ENCODE results near the gene TRANK1. TPM values are rescaled to one million over a fixed set of nuclear protein-coding genes. Genes with fewer than 3 reads are reported as not detected.

The TRANK1 gene
- total RNA-seq, 1 experiment from 2014 or later, result 1.1 TPM

DNA sequence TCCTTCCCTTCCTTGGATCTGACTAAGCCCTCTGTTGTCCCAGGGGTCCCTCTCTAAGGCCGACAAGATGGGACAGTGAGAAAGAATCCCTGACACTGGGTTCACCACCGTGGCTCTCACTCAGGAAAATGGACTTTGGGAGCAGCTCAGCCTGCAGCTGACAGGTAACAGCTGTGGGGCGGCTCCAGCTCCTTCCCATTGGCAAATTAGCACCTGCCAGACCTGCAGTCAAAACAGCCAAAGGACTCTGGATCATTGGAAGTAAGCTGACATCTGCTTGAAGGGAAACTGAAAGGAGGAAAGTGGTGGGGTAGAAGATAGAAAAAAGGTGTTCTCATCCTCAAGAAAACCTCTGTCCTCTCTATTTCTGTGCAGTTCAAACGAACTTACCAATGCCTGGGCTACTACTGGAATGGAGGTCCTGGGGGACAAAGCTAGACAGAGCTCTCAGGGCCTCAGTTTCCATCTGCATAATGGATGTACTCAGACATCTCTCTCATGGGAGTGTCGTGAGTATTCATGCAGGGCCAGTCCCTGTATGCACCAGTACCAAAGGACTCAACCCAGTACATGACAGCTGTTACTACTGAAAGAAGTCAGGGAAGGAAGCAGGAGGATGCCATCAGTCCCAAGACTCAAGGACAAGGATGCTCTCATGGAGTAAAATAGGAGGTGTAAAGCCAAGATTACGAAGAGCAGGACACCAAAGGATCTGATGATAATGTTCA lies 126.9 kb downstream of the TRANK1 start:
- H3K36me3 ChIP-seq (ENCODE audit: control insufficient read depth in 1 of 2, insufficient read depth in 2 of 2, low read length in 2 of 2), result no peaks in the 10 kb centered on the region
- TF ChIP-seq, protein P1, sequence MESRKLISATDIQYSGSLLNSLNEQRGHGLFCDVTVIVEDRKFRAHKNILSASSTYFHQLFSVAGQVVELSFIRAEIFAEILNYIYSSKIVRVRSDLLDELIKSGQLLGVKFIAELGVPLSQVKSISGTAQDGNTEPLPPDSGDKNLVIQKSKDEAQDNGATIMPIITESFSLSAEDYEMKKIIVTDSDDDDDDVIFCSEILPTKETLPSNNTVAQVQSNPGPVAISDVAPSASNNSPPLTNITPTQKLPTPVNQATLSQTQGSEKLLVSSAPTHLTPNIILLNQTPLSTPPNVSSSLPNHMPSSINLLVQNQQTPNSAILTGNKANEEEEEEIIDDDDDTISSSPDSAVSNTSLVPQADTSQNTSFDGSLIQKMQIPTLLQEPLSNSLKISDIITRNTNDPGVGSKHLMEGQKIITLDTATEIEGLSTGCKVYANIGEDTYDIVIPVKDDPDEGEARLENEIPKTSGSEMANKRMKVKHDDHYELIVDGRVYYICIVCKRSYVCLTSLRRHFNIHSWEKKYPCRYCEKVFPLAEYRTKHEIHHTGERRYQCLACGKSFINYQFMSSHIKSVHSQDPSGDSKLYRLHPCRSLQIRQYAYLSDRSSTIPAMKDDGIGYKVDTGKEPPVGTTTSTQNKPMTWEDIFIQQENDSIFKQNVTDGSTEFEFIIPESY (IDR thresholded peaks at IDR 0.05; ENCODE audit: extremely low read depth, insufficient replicate concordance, low read length), result no peak
- TF ChIP-seq ZFX (IDR thresholded peaks at IDR 0.05) (no peak), SIN3A (IDR thresholded peaks at IDR 0.05; ENCODE audit: low read depth) (no peak), SP1 (IDR thresholded peaks at IDR 0.05; ENCODE audit: low read depth) (no peak), POLR2AphosphoS5 (IDR thresholded peaks at IDR 0.05; ENCODE audit: low read depth, low read length) (no peak), EZH2 (IDR thresholded peaks at IDR 0.05) (no peak), POLR2A (IDR thresholded peaks at IDR 0.05; ENCODE audit: borderline replicate concordance, extremely low read depth, insufficient read depth, insufficient read length) (no peak), EZH2phosphoT487 (IDR thresholded peaks at IDR 0.05; ENCODE audit: borderline replicate concordance) (no peak), ELF1 (IDR thresholded peaks at IDR 0.05; ENCODE audit: borderline replicate concordance, low read depth) (no peak), EGR1 (IDR thresholded peaks at IDR 0.05; ENCODE audit: low read depth) (no peak), CEBPB (IDR thresholded peaks at IDR 0.05; ENCODE audit: low read depth) (no peak), CBX3 (IDR thresholded peaks at IDR 0.05; ENCODE audit: low read depth) (no peak)
- TF ChIP-seq, protein P2, sequence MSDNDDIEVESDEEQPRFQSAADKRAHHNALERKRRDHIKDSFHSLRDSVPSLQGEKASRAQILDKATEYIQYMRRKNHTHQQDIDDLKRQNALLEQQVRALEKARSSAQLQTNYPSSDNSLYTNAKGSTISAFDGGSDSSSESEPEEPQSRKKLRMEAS (IDR thresholded peaks at IDR 0.05), result no peak
- TF ChIP-seq, protein P3, sequence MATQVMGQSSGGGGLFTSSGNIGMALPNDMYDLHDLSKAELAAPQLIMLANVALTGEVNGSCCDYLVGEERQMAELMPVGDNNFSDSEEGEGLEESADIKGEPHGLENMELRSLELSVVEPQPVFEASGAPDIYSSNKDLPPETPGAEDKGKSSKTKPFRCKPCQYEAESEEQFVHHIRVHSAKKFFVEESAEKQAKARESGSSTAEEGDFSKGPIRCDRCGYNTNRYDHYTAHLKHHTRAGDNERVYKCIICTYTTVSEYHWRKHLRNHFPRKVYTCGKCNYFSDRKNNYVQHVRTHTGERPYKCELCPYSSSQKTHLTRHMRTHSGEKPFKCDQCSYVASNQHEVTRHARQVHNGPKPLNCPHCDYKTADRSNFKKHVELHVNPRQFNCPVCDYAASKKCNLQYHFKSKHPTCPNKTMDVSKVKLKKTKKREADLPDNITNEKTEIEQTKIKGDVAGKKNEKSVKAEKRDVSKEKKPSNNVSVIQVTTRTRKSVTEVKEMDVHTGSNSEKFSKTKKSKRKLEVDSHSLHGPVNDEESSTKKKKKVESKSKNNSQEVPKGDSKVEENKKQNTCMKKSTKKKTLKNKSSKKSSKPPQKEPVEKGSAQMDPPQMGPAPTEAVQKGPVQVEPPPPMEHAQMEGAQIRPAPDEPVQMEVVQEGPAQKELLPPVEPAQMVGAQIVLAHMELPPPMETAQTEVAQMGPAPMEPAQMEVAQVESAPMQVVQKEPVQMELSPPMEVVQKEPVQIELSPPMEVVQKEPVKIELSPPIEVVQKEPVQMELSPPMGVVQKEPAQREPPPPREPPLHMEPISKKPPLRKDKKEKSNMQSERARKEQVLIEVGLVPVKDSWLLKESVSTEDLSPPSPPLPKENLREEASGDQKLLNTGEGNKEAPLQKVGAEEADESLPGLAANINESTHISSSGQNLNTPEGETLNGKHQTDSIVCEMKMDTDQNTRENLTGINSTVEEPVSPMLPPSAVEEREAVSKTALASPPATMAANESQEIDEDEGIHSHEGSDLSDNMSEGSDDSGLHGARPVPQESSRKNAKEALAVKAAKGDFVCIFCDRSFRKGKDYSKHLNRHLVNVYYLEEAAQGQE (IDR thresholded peaks at IDR 0.05; ENCODE audit: low read depth), result no peak
- TF ChIP-seq, protein P4, sequence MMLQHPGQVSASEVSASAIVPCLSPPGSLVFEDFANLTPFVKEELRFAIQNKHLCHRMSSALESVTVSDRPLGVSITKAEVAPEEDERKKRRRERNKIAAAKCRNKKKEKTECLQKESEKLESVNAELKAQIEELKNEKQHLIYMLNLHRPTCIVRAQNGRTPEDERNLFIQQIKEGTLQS (IDR thresholded peaks at IDR 0.05), result no peak
- no peak overlapping the region for H3K4me2 ChIP-seq (ENCODE audit: low read length)
- H2AFZ ChIP-seq (ENCODE audit: low read depth, low read length, poor library complexity, severe bottlenecking), result no peak overlapping the region
- H3K27me3 ChIP-seq (ENCODE audit: insufficient read depth, low read length), result peaks cover 14% of the 10 kb centered on the region; the same call in 1 of the 2 replicates
- ChIA-PET RAD21 (ENCODE audit: low non-redundant PET in 1 of 2, low total read pairs in 2 of 2, uncharacterized antibody in 2 of 2, unreplicated experiment in 2 of 2) (no interaction called here), POLR2A (no interaction called here), CTCF (no interaction called here)
- H3K79me2 ChIP-seq (ENCODE audit: insufficient read depth, low read length), result no peaks in the 10 kb centered on the region
- no peak for ATAC-seq
- H3K9me2 ChIP-seq (ENCODE audit: insufficient read depth), result no peaks in the 10 kb centered on the region
- H3K4me3 ChIP-seq (replicated peaks in 1 of 2; ENCODE audit: low read depth in 1 of 2, low read length in 2 of 2), result no peak overlapping the region
- intact Hi-C loops (cut with micrococcal nuclease), result loop anchor here (10.0 kb wide), 1 partner anchor 137 kb away; no protein-coding TSS in a partner anchor
- H3K27ac ChIP-seq (ENCODE audit: low read depth, low read length), result no peak overlapping the region
- DNase-seq (ENCODE audit: low read depth, low spot score), result no peak
- BruUV-seq (replicated peaks), result no TSS peak
- H3K4me1 ChIP-seq (ENCODE audit: control insufficient read depth in 1 of 2, insufficient read depth in 2 of 2, low read length in 2 of 2), result no peaks in the 10 kb centered on the region
- H3K9ac ChIP-seq (ENCODE audit: low read length), result no peak overlapping the region
- H4K20me1 ChIP-seq (ENCODE audit: insufficient read depth), result no peaks in the 10 kb centered on the region
- no peaks in the 10 kb centered on the region for H3K9me3 ChIP-seq (ENCODE audit: control insufficient read depth in 1 of 2, insufficient read depth in 1 of 2, low read depth in 1 of 2, low read length in 2 of 2)
